ENCODE data around the gene OAS1. TPM values are rescaled to one million over a fixed set of nuclear protein-coding genes. Genes with fewer than 3 reads are reported as not detected.

Gene OAS1
- total RNA-seq (2021; fragmentation: NEBNext Ultra II Directional; extraction: Animal tissue kit (Norgen Biotek cat#: 25700)), result not detected in 2 replicates
- polyA plus RNA-seq (2011; rRNA removed), result 0.13 and 0.23 TPM in 2 replicates
- 0.10 TPM for polyA plus RNA-seq (2011; cell fraction: cytosol; rRNA removed)
- polyA plus RNA-seq (2011; cell fraction: nucleus; rRNA removed), result 0.06 TPM
- 0.26 to 0.72 TPM (median 0.36 TPM) in 3 of 4 replicates, not detected in the other for polyA plus RNA-seq (2012, experiment 1 of 2)
- polyA plus RNA-seq (2012, experiment 2 of 2), result 0.17 TPM
- polyA plus RNA-seq (2013, experiment 1 of 2), result not detected
- not detected for polyA plus RNA-seq (2013, experiment 2 of 2)
- polyA minus RNA-seq (2011; rRNA and poly(A)+ RNA removed), result not detected in 2 replicates
- not detected for polyA minus RNA-seq (2011; cell fraction: cytosol; rRNA and poly(A)+ RNA removed)
- not detected for polyA minus RNA-seq (2011; cell fraction: nucleus; rRNA and poly(A)+ RNA removed)
- long read RNA-seq, experiment 1, result 0 reads
- long read RNA-seq, experiment 2, result 0 reads

GRCh38 chr12:112906712-112907414, at the start of gene OAS1:
Gene OAS1, plus strand, starts transcription at chr12:112906962. Its CDS starts 78 bp downstream, at chr12:112907040.
- Histone ChIP-seq H3K79me1 (ENCODE audit: low read depth, low read length) (no peaks in the 10 kb centered on the region), H3K4ac (replicated peaks; ENCODE audit: insufficient read length, low read depth, low read length) (no peak within 1 kb of the TSS), H3K4me2 (ENCODE audit: insufficient read depth in 1 of 2, low read depth in 2 of 2, low read length in 2 of 2) (no peak within 1 kb of the TSS; a peak in 1 of 4 replicates), H3K9ac (replicated peaks in 1 of 4; ENCODE audit: extremely low read depth in 1 of 4, low read depth in 3 of 4, low read length in 3 of 4) (no peak within 1 kb of the TSS), H3K4me3 (ENCODE audit: extremely low read depth in 1 of 4, insufficient read depth in 2 of 4, low read depth in 3 of 4, low read length in 4 of 4) (no peak within 1 kb of the TSS), H4K5ac (ENCODE audit: insufficient read length, low read depth, low read length) (no peak within 1 kb of the TSS), H4K91ac (replicated peaks; ENCODE audit: insufficient read length, low read length) (no peak within 1 kb of the TSS), H3K79me2 (ENCODE audit: control insufficient read depth in 1 of 2, insufficient read depth in 2 of 2, low read length in 2 of 2) (no peaks in the 10 kb centered on the region), H3K27me3 (replicated peaks in 1 of 4; ENCODE audit: control insufficient read depth in 3 of 4, extremely low read depth in 1 of 4, insufficient read depth in 3 of 4, low read length in 3 of 4) (no peaks in the 10 kb centered on the region), H4K20me1 (replicated peaks in 1 of 2; ENCODE audit: control insufficient read depth in 1 of 2, insufficient read depth in 2 of 2, low read length in 2 of 2) (no peaks in the 10 kb centered on the region), H2AFZ (ENCODE audit: low read length) (peak within 1 kb of the TSS; percentile 96), H2AK5ac (ENCODE audit: low read depth, low read length) (no peak within 1 kb of the TSS), H3K4me1 (replicated peaks in 1 of 4; ENCODE audit: control insufficient read depth in 3 of 4, insufficient read depth in 4 of 4, low read length in 3 of 4) (no peaks in the 10 kb centered on the region), H2BK12ac (ENCODE audit: low read depth, low read length) (no peak within 1 kb of the TSS), H2BK120ac (replicated peaks; ENCODE audit: low read depth, low read length) (no peak within 1 kb of the TSS), H3K9me3 (ENCODE audit: insufficient read depth in 2 of 2, low read depth in 1 of 2, low read length in 1 of 2) (peaks cover 5% of the 10 kb centered on the region in 2 experiments; a peak in 3 of 4 replicates), H4K8ac (ENCODE audit: extremely low read depth, insufficient read depth, low read length) (no peak within 1 kb of the TSS), H3K23ac (ENCODE audit: insufficient read length) (no peak within 1 kb of the TSS), H2BK20ac (ENCODE audit: low read length) (no peak within 1 kb of the TSS), H3K56ac (replicated peaks; ENCODE audit: insufficient read length, low read depth, low read length) (no peak within 1 kb of the TSS), H2BK15ac (ENCODE audit: low read length) (no peak within 1 kb of the TSS), H3K36me3 (ENCODE audit: control insufficient read depth in 2 of 4, insufficient read depth in 4 of 4, low read length in 3 of 4) (no peaks in the 10 kb centered on the region), H3K14ac (ENCODE audit: insufficient read length) (no peak within 1 kb of the TSS), H3K27ac (ENCODE audit: low read depth, low read length) (no peak within 1 kb of the TSS), H3K18ac (ENCODE audit: extremely low read depth, low read length) (no peak within 1 kb of the TSS), H3K23me2 (ENCODE audit: low read depth, low read length) (no peaks in the 10 kb centered on the region), H2BK5ac (ENCODE audit: low read depth, low read length) (no peak within 1 kb of the TSS)
- TF ChIP-seq CBX8 (IDR thresholded peaks at IDR 0.05; ENCODE audit: borderline replicate concordance, low read depth, low read length) (no peak), BCL11A (IDR thresholded peaks at IDR 0.05; ENCODE audit: low read depth in 2 of 2, low read length in 2 of 2) (no peak), ASH2L (IDR thresholded peaks at IDR 0.05; ENCODE audit: low read length) (no peak)
- 64% methylated on average over 4 of the region's 4 CpGs; no CpG with 5 or more reads in 1 of the 2 experiments for WGBS, 2 experiments (ENCODE audit: extremely low coverage in 1 of 2, insufficient coverage in 1 of 2, insufficient read length in 1 of 2, insufficient replicate concordance in 2 of 2, low coverage in 1 of 2, low lambda C conversion rate in 2 of 2, missing lambda C conversion rate in 1 of 2)
- no peak for FAIRE-seq
- DNase-seq (ENCODE audit: low read depth in 1 of 2, low spot score in 2 of 2), result no peak
- ChIA-PET CTCF (ENCODE audit: partially characterized antibody) (no interaction called here), POLR2A (ENCODE audit: partially characterized antibody) (no interaction called here)
